Mesenteric fat pad (tissue), 1 donor: ENCODE measurements around the gene IRX2. TPM values are rescaled to one million over a fixed set of nuclear protein-coding genes. Genes with fewer than 3 reads are reported as not detected.
A peak's percentile ranks its signal among the peaks of the same experiment; 100 is the strongest.

Source experiments
- DNase-seq: peaks from one replicate; pipeline ENCODE4 v3.0.0-alpha.2; 2020; ENCODE audit warnings: low spot score
- total RNA-seq: library from RNA; stranded (reverse); fragmentation: NEBNext Ultra II Directional; extraction: Animal tissue kit (Norgen Biotek cat#: 25700); gene quantifications from one replicate; pipeline ENCODE4 v1.2.1, GENCODE V29; 2021
- donor health status: DM: yes; HTN: yes; CAD: no.

The IRX2 gene
- total RNA-seq, 1 donor from 2014 or later = 0.45 TPM

DNA sequence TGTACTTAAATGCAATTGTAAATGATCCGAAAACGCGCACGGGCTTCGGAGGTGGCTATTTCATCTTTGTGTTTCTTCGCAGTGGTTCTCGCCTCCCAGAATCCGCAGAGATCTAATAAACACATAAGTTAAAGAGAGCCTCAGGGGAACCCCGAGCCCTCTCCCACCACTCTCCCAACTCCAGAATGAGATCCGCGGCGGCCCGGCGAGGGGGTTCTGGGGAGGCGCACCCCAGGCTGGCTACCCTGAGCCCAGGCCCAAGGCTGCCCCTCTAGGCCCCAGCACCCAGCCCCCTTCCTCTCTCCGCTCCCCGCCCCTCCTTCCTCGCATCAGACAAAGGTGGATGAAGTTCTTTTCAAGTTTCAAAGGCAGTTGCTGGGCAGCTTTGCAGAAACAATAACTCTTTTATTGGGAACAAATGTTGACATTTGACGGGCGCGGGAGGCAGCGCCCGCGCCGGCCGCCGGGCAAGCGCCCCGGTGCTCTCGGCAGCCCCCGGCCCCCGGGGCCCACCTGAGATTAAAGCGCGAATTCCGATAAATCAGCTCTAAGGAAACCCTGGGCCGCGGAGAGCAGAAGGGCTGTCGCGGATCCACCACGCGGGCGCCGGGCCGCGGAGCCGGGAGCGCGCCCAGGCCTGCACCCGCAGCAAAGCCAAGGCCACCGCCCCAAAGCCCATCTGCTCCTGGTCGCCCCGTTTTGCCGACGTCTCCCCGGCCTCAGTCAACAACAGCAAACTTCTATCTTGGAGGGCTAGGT lies 8.4 kb downstream of the IRX2 start:
- DNase-seq = peak; percentile 75

GRCh38 chr5:2741956-2742355 lies 9.5 kb downstream of the IRX2 start:
- no peak for DNase-seq

DNA sequence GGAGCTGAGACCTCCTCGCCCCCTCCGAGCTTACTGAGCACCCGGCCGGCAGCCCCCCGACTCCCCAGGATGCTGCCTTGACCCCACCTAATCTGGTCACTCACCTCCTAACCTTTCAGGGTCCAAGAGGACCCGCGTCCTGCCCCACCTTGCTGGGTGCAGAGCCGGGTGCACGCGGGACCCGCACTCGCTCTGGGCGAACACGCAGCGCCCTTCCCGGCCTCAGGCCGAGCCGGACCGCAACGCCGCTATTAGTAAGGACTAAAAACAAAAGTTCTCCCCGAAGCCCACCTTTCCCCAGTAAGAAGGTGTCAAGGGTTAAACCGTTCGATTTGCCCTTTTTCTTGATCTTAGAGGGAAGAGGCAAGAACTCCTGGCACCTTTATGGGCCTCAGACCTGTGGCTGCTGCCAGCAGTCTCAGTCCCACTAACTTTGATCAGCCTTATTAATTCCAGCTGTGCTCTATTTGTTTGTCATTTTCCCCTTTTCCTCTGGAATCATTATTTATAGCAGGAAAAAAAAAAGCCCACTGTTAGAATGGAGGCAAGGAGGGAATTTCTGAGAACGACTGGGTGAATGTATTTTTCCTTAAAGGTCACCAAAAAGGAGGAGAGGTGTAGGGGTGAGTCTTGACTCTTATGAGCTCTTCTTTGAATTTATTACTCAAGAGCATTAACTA lies 10.5 kb downstream of the IRX2 start:
- no peak for DNase-seq

DNA sequence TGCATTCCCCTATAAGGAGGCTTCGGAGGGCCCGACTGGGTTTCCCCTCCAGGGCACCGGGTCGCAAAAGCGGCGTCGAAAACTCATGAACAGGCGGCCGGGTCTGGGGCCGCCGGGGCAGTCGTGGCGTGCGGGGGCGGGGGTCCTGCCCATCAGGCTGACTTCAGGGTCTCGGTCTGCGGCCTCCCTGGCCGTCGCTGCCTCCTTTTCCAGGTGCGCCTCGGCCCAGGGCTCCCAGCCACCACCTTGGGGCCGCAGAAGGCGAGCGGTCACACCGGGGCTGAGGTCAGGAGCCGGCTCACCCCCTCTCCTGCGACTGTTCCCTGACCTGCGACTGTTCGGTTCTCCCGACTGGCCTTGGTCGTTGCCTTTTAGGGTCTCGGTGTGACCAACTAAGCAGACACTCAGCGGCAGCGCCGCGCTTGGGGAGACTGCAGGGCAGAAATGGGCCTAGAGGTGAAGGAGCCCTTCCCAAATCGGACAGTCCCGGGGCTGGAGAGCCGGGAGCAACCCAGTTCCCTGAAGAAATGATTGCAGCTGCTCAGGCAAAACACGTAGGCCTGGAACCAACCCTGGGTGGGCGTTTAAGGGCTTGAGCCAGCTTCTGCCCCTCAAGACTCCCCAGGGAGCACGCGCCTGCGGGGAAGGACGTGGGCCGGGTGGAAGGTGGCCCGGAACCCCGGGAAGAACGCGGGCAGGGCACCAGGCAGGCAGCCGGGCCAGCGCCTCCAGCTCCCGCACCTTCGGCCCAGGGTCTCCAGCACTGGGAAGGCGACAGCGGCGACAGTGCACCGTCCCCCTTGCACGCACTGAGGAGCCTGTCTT lies 11.2 kb downstream of the IRX2 start:
- no peak for DNase-seq

- no peak for DNase-seq
Measured at GRCh38 chr5:2739360-2740050, 12.0 kb downstream of the IRX2 start.

GRCh38 chr5:2738700-2739359 lies 12.6 kb downstream of the IRX2 start:
- no peak for DNase-seq

DNA sequence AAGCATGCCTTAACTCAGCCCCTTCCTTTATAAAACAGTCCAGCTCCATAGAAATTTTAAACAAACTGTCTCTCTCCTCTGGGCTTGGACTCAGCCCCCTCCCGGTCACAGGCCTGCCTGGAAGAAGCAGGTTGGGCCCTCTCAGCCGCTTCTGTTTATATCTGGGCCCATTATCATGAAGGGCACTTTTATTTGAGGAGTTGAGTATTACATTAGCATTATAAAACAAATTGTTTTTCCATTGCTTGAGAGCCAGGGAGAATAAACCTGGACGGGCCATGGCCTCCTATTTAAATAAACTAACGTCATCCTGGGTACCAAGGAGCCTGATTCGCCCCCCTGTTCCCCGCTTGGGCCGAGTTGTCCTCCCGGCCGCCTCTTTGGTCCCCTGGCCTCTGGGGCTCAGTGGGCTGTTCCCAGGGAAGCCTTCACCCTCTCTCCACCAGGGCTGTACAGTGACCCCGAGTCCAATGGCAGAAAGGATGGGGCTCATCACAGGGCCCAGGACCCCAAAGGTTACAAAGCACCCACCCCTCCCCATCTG lies 13.2 kb downstream of the IRX2 start:
- no peak for DNase-seq

DNA sequence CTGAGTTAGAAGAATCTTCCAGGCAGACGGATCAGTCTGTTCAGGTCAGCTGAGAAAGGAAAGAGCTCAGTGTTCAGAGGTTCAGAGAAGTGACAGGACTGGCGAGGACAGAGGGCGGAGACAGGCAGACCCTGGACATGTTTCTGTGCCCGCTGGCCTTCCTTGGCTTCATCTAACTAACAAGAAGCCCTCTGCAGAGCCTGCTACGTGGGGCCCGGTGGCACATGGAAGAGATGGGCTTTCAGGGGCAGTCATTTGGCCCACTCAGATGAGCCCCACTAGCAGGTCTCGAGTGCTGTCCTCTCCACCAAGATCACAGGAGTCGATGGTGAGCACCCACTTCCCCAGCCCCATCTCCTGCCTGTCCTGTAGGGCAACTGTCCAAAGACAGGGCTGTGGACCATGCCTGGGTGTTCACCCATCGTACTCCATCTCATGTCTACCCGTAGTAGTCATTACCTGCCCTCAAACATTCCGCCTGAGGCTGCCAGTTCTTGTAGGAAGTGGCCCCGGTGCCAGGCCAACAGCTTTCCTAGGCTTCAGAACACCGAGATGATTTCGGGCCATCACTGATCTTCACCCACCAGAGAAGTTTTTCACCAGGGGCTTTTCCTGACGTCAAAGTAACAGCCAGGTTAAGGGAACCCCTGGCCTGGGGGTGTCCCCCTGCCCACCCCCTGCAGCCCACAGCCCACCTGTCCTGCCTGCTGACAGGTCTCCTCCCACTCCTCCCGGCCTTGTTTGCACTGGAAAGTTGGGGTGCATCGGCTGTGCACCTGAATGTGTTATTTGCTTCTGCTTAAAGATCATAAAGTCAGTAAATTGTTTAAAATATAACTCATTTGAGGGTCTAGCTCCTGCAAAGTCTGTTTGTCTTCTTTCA lies 14.0 kb downstream of the IRX2 start:
- no peak for DNase-seq

DNA sequence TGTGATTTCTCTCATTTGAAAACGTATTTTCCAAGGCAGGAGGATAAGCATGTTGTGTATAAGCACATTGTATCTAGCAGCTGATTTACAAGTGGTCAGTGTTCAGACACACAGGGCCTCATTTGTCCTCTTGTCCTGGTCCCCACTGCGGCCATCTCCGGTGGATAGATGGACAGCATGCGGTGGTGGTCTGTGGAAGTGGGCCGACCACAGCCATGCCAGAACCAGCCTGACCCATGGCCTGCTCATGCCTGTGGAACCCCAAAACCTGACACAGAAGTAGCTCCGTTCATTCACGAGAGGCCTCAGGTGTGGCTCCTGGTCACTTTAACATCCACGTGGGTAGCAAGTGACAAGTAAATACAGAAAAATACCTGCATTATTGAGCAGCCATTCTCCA lies 14.6 kb downstream of the IRX2 start:
- no peak for DNase-seq

DNA sequence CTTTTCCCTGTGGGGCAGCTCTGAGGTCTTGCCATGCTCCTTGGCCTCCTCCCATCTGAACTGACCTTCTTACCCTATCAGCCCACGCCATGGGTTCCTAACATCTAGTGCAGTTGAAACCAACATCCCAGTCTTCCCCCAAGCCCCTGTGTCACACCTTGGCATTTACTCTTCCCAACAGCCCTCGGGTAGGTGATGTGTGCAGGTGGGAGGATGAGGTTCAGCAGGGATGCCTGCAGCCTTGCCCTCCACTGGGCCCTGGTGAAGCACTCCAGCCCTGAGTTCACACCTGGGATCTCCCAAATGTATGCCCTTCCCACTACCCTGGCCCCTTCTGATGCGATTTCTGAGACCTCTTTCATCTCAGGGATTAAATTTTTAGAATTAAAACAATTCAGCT lies 15.5 kb downstream of the IRX2 start:
- DNase-seq = no peak

DNA sequence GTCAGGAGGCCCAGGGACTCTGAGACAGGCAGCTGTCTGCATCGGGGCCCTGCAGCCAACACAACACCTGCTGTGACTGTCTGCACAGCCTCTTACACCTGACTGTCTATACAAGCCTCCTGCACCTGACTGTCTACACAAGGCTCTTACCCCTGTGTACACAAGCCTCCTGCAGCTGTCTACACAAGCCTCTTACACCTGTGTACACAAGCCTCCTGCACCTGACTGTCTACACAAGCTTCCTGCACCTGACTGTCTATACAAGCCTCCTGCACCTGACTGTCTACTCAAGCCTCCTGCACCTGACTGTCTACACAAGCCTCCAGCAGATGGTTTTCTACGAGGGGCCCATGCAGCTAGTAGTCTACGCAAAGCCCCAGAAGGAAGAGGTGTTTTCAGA lies 18.6 kb downstream of the IRX2 start:
- no peak for DNase-seq

GRCh38 chr5:2732004-2732403 lies 19.5 kb downstream of the IRX2 start:
- no peak for DNase-seq

GRCh38 chr5:2729189-2729588 lies 22.3 kb downstream of the IRX2 start:
- no peak for DNase-seq

DNA sequence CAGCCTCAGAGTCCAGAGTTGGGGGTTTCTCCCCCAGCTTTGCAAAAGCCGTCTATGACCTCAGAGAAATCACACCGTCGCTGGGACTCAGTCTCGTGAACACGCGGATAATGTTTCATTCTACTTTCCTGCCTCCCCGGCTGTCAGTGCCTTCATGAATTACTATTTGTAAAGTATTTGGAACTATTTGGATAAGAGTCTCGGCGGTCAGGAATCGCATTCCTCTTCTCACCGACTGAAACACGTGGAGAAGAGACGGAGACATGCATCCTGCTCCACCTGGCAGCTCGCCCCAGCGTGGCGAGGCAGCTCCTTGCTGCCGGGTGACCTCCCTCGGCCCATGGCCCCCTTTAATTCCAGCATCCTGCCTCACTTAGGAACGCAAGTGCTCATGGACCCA lies 23.9 kb downstream of the IRX2 start:
- DNase-seq = no peak

DNA sequence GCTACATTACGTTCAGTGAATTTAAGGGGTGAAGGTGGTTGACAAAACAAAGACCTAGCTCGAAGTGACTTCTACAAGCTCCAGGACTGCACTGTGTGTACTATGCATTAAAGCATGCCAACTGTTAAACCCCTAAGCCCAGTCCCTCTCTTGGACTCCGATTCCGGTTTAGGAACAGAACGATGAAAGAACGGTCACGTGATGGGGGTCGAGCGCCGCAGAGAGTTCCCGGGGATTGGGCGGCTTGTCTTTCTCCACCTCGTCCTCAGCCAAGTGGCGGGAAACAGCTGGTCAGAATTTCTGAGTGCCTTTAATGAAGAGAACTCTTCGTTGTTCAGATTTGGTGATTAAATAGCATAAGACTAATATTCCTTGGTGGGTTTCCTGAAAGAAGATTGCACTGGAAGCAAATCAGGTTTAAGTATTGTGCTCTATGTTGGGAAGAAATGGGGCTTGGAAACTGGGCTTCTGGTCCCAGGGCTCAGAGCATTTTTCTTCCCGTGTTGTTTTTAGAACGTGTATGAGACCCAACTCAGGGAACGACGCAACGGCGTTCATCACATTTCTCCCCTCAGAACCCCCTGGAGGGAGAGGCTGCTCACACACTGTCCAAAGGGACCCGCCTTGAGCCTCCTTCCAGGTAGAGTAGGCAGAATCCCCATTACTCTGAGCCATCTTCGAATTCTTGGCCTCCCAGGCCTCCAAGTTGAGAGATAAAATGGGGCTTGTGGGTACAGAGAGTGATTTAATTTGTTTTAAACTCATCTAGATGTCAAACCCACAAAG lies 25.3 kb downstream of the IRX2 start:
- DNase-seq = no peak

- DNase-seq = no peak
Measured at GRCh38 chr5:2724831-2725230, 26.6 kb downstream of the IRX2 start.

DNA sequence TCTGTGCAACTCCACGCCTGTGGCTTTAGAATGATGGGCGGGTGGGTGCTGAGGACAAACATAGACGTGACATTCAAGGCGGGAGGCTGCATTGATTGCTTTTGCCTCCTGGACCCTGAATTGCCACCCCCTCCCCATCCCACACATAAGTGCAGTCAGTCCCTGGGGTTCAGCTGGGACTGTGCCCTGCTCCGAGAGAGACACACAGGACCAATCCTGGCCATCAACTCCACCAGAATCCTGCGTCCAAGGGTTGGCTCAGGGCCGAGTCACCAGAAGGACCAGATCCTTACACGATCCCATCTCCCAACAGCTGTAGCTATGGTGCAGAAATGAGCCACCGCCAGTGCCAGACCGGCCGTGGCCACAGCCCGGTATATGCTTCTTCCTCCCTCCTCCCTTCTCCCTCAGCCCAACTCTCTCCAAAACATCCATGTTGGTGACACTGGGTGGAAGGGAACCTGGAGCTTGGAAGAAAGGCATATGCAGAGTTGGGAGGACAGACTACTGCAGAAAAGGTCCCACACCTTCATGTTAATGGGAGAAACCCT lies 27.4 kb downstream of the IRX2 start:
- no peak for DNase-seq

- no peak for DNase-seq
Measured at GRCh38 chr5:2722901-2723300, 28.6 kb downstream of the IRX2 start.
